HG03571 (cell line): ENCODE measurements around the gene THEM4.

ENCODE experiments used
- ATAC-seq: cut with Tn5 transposase; IDR thresholded peaks from one replicate; pipeline ENCODE4 v1.9.1; 2021; ENCODE audit not compliant: unreplicated experiment

Gene THEM4

GRCh38 chr1:151839082-151839412, 70.3 kb downstream of the THEM4 start:
- no peak for ATAC-seq

GRCh38 chr1:151838222-151839081, 70.9 kb downstream of the THEM4 start:
- ATAC-seq: no peak

GRCh38 chr1:151837884-151838221, 71.5 kb downstream of the THEM4 start:
- no peak for ATAC-seq

- no peak for ATAC-seq
Observed at GRCh38 chr1:151837197-151837596, 72.1 kb downstream of the THEM4 start.

- ATAC-seq: no peak
Observed at GRCh38 chr1:151835596-151835995, 73.7 kb downstream of the THEM4 start.

- no peak for ATAC-seq
Observed at GRCh38 chr1:151834239-151834638, 75.1 kb downstream of the THEM4 start.

GRCh38 chr1:151833172-151833900, 76.0 kb downstream of the THEM4 start:
- no peak for ATAC-seq

GRCh38 chr1:151832318-151832980, 76.9 kb downstream of the THEM4 start:
- no peak for ATAC-seq

GRCh38 chr1:151831605-151832004, 77.7 kb downstream of the THEM4 start, which contains the start of gene RORC:
RORC (minus strand) TSS chr1:151831802; CDS start chr1:151831764, 38 bp downstream.
- no peak for ATAC-seq

- ATAC-seq: no peak
Observed at GRCh38 chr1:151831256-151831591, 78.1 kb downstream of the THEM4 start.

- ATAC-seq: no peak
Observed at GRCh38 chr1:151830055-151830454, 79.3 kb downstream of the THEM4 start.

- ATAC-seq: no peak
Observed at GRCh38 chr1:151829352-151830046, 79.8 kb downstream of the THEM4 start.

GRCh38 chr1:151828921-151829320, 80.4 kb downstream of the THEM4 start:
- no peak for ATAC-seq

- ATAC-seq: no peak
Observed at GRCh38 chr1:151827853-151828252, 81.5 kb downstream of the THEM4 start.

GRCh38 chr1:151825751-151826660, 83.3 kb downstream of the THEM4 start:
- no peak for ATAC-seq

GRCh38 chr1:151825204-151825603, 84.1 kb downstream of the THEM4 start:
- ATAC-seq: no peak
